GM19193 (cell line): ENCODE results near the gene PARVA.

Experiments
- POLR2A ChIP-seq: IDR thresholded peaks from 4 replicates; pipeline ENCODE4 v1.6.1; 2011; ENCODE audit not compliant: insufficient read depth, insufficient read length; ENCODE audit errors: extremely low read depth

The PARVA gene

GRCh38 chr11:12474871-12475270, 97.5 kb downstream of the PARVA start:
- TF ChIP-seq POLR2A: no peak

GRCh38 chr11:12478743-12479142, 101.4 kb downstream of the PARVA start:
- TF ChIP-seq POLR2A: no peak

- TF ChIP-seq POLR2A: no peak
Measured at GRCh38 chr11:12480401-12480800, 103.0 kb downstream of the PARVA start.

- no peak for TF ChIP-seq POLR2A
Measured at GRCh38 chr11:12482839-12483238, 105.5 kb downstream of the PARVA start.

GRCh38 chr11:12483604-12484003, 106.2 kb downstream of the PARVA start:
- no peak for TF ChIP-seq POLR2A

- TF ChIP-seq POLR2A: no peak
Measured at GRCh38 chr11:12485328-12485727, 108.0 kb downstream of the PARVA start.

GRCh38 chr11:12489246-12489772, 111.9 kb downstream of the PARVA start:
- TF ChIP-seq POLR2A: no peak

- TF ChIP-seq POLR2A: no peak
Measured at GRCh38 chr11:12494699-12495098, 117.3 kb downstream of the PARVA start.

- no peak for TF ChIP-seq POLR2A
Measured at GRCh38 chr11:12496181-12497025, 119.0 kb downstream of the PARVA start.

GRCh38 chr11:12497431-12497830, 120.1 kb downstream of the PARVA start:
- no peak for TF ChIP-seq POLR2A

GRCh38 chr11:12499071-12499470, 121.7 kb downstream of the PARVA start:
- no peak for TF ChIP-seq POLR2A

GRCh38 chr11:12502046-12502445, 124.7 kb downstream of the PARVA start:
- no peak for TF ChIP-seq POLR2A

GRCh38 chr11:12503039-12503484, 125.7 kb downstream of the PARVA start:
- no peak for TF ChIP-seq POLR2A

GRCh38 chr11:12503886-12504285, 126.5 kb downstream of the PARVA start:
- no peak for TF ChIP-seq POLR2A

- TF ChIP-seq POLR2A: no peak
Measured at GRCh38 chr11:12505183-12505582, 127.8 kb downstream of the PARVA start.

GRCh38 chr11:12506404-12506921, 129.1 kb downstream of the PARVA start:
- TF ChIP-seq POLR2A: no peak
